H1 (cell line): ENCODE results near the gene MYBPC3. TPM values are rescaled to one million over a fixed set of nuclear protein-coding genes. Genes with fewer than 3 reads are reported as not detected.

ENCODE experiments used
- CTCF ChIA-PET: fragments of 300-600 bp; sonication (Branson Sonifier 250); formaldehyde crosslinking; loops from one replicate; lab custom pipeline; 2021; ENCODE audit not compliant: partially characterized antibody; lab: Charles Lee
- POLR2A ChIA-PET: fragments of 300-600 bp; sonication (Branson Sonifier 250); formaldehyde crosslinking; loops from one replicate; lab custom pipeline; 2021; ENCODE audit warnings: inconsistent platforms; ENCODE audit not compliant: partially characterized antibody; lab: Charles Lee
- DNase-seq, 2 experiments: peaks; one replicate each; pipeline versions ENCODE4 v3.0.0 to v3.0.0-alpha.2; 2010 to 2022; ENCODE audit warnings: low spot score in 2 of 2, low read depth in 1 of 2, mixed read lengths in 1 of 2
- FAIRE-seq: peaks from 2 replicates; lab custom pipeline; 2011; peaks lifted over from hg19 to GRCh38; lab: Jason Lieb, UNC
- H2AFZ ChIP-seq: 2 replicates; pipeline ENCODE4 v1.8.1; 2012; ENCODE audit warnings: low read length, inconsistent platforms
- H2AK5ac ChIP-seq: 2 replicates; pipeline ENCODE4 v1.6.1; 2013; ENCODE audit warnings: low read depth, low read length
- H2BK120ac ChIP-seq: replicated peaks from 2 replicates; pipeline ENCODE3; 2013; ENCODE audit warnings: low read depth, low read length, inconsistent platforms
- H2BK12ac ChIP-seq: 2 replicates; pipeline ENCODE4 v1.6.1; 2013; ENCODE audit warnings: low read depth, low read length
- H2BK15ac ChIP-seq: 2 replicates; pipeline ENCODE4 v1.6.1; 2013; ENCODE audit warnings: low read length
- H2BK20ac ChIP-seq: 2 replicates; pipeline ENCODE4 v1.6.1; 2013; ENCODE audit warnings: low read length
- H2BK5ac ChIP-seq: 2 replicates; pipeline ENCODE4 v1.6.1; 2013; ENCODE audit warnings: low read depth, low read length
- H3K14ac ChIP-seq: 2 replicates; pipeline ENCODE4 v1.6.1; 2013; ENCODE audit warnings: inconsistent platforms; ENCODE audit not compliant: insufficient read length
- H3K18ac ChIP-seq: 2 replicates; pipeline ENCODE4 v1.6.1; 2013; ENCODE audit warnings: low read length; ENCODE audit errors: extremely low read depth
- H3K23ac ChIP-seq: 2 replicates; pipeline ENCODE4 v1.6.1; 2013; ENCODE audit warnings: inconsistent platforms; ENCODE audit not compliant: insufficient read length
- H3K23me2 ChIP-seq: 2 replicates; pipeline ENCODE4 v1.6.1; 2013; ENCODE audit warnings: low read depth, low read length
- H3K27ac ChIP-seq: 2 replicates; pipeline ENCODE4 v1.6.1; 2011; ENCODE audit warnings: low read depth, low read length, inconsistent platforms
- H3K27me3 ChIP-seq, 4 experiments: replicated peaks in 1 of 4; 1 replicate in 1 of 4; 2 replicates in 3 of 4; pipeline versions ENCODE4 v1.6.1 to v1.8.1; 2011 to 2013; ENCODE audit warnings: low read length in 3 of 4, mild to moderate bottlenecking in 3 of 4, inconsistent platforms in 2 of 4, mixed read lengths in 2 of 4, moderate library complexity in 1 of 4; ENCODE audit not compliant: control insufficient read depth in 3 of 4, insufficient read depth in 3 of 4; ENCODE audit errors: extremely low read depth in 1 of 4
- H3K36me3 ChIP-seq, 4 experiments: 2 replicates each; pipeline versions ENCODE4 v1.6.1 to v1.8.1; 2011 to 2013; ENCODE audit warnings: mild to moderate bottlenecking in 4 of 4, low read length in 3 of 4, moderate library complexity in 2 of 4, control low read depth in 1 of 4, inconsistent platforms in 1 of 4; ENCODE audit not compliant: insufficient read depth in 4 of 4, control insufficient read depth in 2 of 4
- H3K4ac ChIP-seq: replicated peaks from 2 replicates; pipeline ENCODE3; 2013; ENCODE audit warnings: low read length, low read depth, mixed read lengths, inconsistent platforms; ENCODE audit not compliant: insufficient read length
- H3K4me1 ChIP-seq, 4 experiments: replicated peaks in 1 of 4; 1 replicate in 1 of 4; 2 replicates in 3 of 4; pipeline versions ENCODE4 v1.6.1 to v1.8.1; 2011 to 2013; ENCODE audit warnings: low read length in 3 of 4, inconsistent platforms in 2 of 4, mixed read lengths in 1 of 4; ENCODE audit not compliant: insufficient read depth in 4 of 4, control insufficient read depth in 3 of 4
- H3K4me2 ChIP-seq, 2 experiments: 2 replicates each; pipeline versions ENCODE4 v1.6.1 to v1.8.1; 2011 to 2013; ENCODE audit warnings: low read depth in 2 of 2, low read length in 2 of 2, control low read depth in 1 of 2, inconsistent platforms in 1 of 2, mild to moderate bottlenecking in 1 of 2; ENCODE audit not compliant: insufficient read depth in 1 of 2
- H3K4me3 ChIP-seq, 4 experiments: fragments of 200-600, 300-600 bp in 1 of 4; sonication (generic), shearing (Covaris generic), sonication (Bioruptor Twin) in 1 of 4; 2 replicates each; pipeline versions ENCODE4 v1.5.1 to v1.8.1; 2011 to 2016; ENCODE audit warnings: low read length in 4 of 4, low read depth in 3 of 4, control low read depth in 2 of 4, inconsistent platforms in 2 of 4, mild to moderate bottlenecking in 2 of 4, mixed read lengths in 1 of 4, moderate library complexity in 1 of 4; ENCODE audit not compliant: insufficient read depth in 2 of 4; ENCODE audit errors: extremely low read depth in 1 of 4
- H3K56ac ChIP-seq: replicated peaks from 2 replicates; pipeline ENCODE3; 2013; ENCODE audit warnings: low read depth, mild to moderate bottlenecking, mixed read lengths, low read length, inconsistent platforms; ENCODE audit not compliant: insufficient read length
- H3K79me1 ChIP-seq: 2 replicates; pipeline ENCODE4 v1.6.1; 2013; ENCODE audit warnings: low read depth, low read length, control low read depth
- H3K79me2 ChIP-seq, 2 experiments: 2 replicates each; pipeline versions ENCODE4 v1.6.1 to v1.8.1; 2012 to 2013; ENCODE audit warnings: low read length in 2 of 2, mild to moderate bottlenecking in 2 of 2, inconsistent platforms in 1 of 2; ENCODE audit not compliant: insufficient read depth in 2 of 2, control insufficient read depth in 1 of 2
- H3K9ac ChIP-seq, 4 experiments: replicated peaks in 1 of 4; 1 replicate in 1 of 4; 2 replicates in 3 of 4; pipeline versions ENCODE4 v1.6.1 to v1.8.1; 2011 to 2013; ENCODE audit warnings: low read depth in 3 of 4, low read length in 3 of 4, control low read depth in 2 of 4, mild to moderate bottlenecking in 2 of 4, moderate library complexity in 2 of 4, inconsistent platforms in 1 of 4; ENCODE audit errors: extremely low read depth in 1 of 4
- H3K9me3 ChIP-seq, 2 experiments: 2 replicates each; pipeline versions ENCODE4 v1.6.1 to v1.8.1; 2012 to 2013; ENCODE audit warnings: mild to moderate bottlenecking in 2 of 2, moderate library complexity in 2 of 2, control low read depth in 1 of 2, inconsistent platforms in 1 of 2, low read depth in 1 of 2, low read length in 1 of 2, mixed read lengths in 1 of 2; ENCODE audit not compliant: insufficient read depth in 2 of 2
- H4K20me1 ChIP-seq, 2 experiments: replicated peaks in 1 of 2; 2 replicates each; pipeline versions ENCODE3 to v1.8.1; 2011 to 2013; ENCODE audit warnings: inconsistent platforms in 2 of 2, low read length in 2 of 2, mild to moderate bottlenecking in 1 of 2; ENCODE audit not compliant: insufficient read depth in 2 of 2, control insufficient read depth in 1 of 2
- H4K5ac ChIP-seq: 2 replicates; pipeline ENCODE4 v1.6.1; 2013; ENCODE audit warnings: low read length, low read depth, mixed read lengths, inconsistent platforms; ENCODE audit not compliant: insufficient read length
- H4K8ac ChIP-seq: 2 replicates; pipeline ENCODE4 v1.8.0; 2013; ENCODE audit warnings: mild to moderate bottlenecking, moderate library complexity, low read length, inconsistent platforms; ENCODE audit not compliant: insufficient read depth; ENCODE audit errors: extremely low read depth
- H4K91ac ChIP-seq: replicated peaks from 2 replicates; pipeline ENCODE3; 2013; ENCODE audit warnings: low read length, mixed read lengths, inconsistent platforms; ENCODE audit not compliant: insufficient read length
- CEBPB ChIP-seq: IDR thresholded peaks from 2 replicates; pipeline ENCODE4 v1.6.1; 2012; ENCODE audit warnings: low read depth, low read length
- GABPA ChIP-seq: IDR thresholded peaks from 2 replicates; pipeline ENCODE4 v1.6.1; 2011; ENCODE audit warnings: mild to moderate bottlenecking, low read length, moderate library complexity, borderline replicate concordance; ENCODE audit not compliant: insufficient read depth
- HDAC2 ChIP-seq, 2 experiments: fragments of 300-600 bp in 1 of 2; sonication (generic) in 1 of 2; IDR thresholded peaks; 2 replicates each; pipeline ENCODE4 v1.6.1; 2011 to 2012; ENCODE audit warnings: low read depth in 2 of 2, low read length in 2 of 2, mild to moderate bottlenecking in 2 of 2, moderate library complexity in 2 of 2, borderline replicate concordance in 1 of 2, inconsistent platforms in 1 of 2
- HDAC6 ChIP-seq: IDR thresholded peaks from one replicate; pipeline ENCODE4 v1.7.1; 2012; ENCODE audit warnings: low read depth, mild to moderate bottlenecking, inconsistent platforms, low read length, moderate library complexity
- JUN ChIP-seq: IDR thresholded peaks from 2 replicates; pipeline ENCODE4 v1.6.1; 2011; ENCODE audit warnings: low read depth, mild to moderate bottlenecking, improper control_type of control experiment, low read length
- JUND ChIP-seq: IDR thresholded peaks from 2 replicates; pipeline ENCODE4 v1.6.1; 2011; ENCODE audit warnings: mild to moderate bottlenecking, improper control_type of control experiment, low read length
- KDM5A ChIP-seq: fragments of 200-600 bp; IDR thresholded peaks from 2 replicates; pipeline ENCODE4 v1.7.1; 2012; ENCODE audit warnings: mild to moderate bottlenecking, low read length, inconsistent platforms, mixed read lengths
- RAD21 ChIP-seq, 2 experiments: IDR thresholded peaks in 1 of 2; conservative IDR thresholded peaks in 1 of 2; 2 replicates each; pipeline ENCODE4 v1.6.1; 2011; ENCODE audit warnings: low read depth in 2 of 2, low read length in 2 of 2, improper control_type of control experiment in 1 of 2, inconsistent platforms in 1 of 2, mild to moderate bottlenecking in 1 of 2, moderate library complexity in 1 of 2
- SP1 ChIP-seq: IDR thresholded peaks from 2 replicates; pipeline ENCODE4 v1.6.1; 2011; ENCODE audit warnings: low read depth, low read length
- SP4 ChIP-seq: IDR thresholded peaks from 2 replicates; pipeline ENCODE4 v1.6.1; 2012; ENCODE audit warnings: low read length, inconsistent platforms
- TAF1 ChIP-seq: IDR thresholded peaks from 2 replicates; pipeline ENCODE4 v1.6.1; 2011; ENCODE audit warnings: mild to moderate bottlenecking, low read depth, low read length
- TBP ChIP-seq: IDR thresholded peaks from 2 replicates; pipeline ENCODE4 v1.6.1; 2011; ENCODE audit warnings: low read depth, low read length, improper control_type of control experiment
- TEAD4 ChIP-seq: IDR thresholded peaks from 2 replicates; pipeline ENCODE4 v1.6.1; 2012; ENCODE audit warnings: low read depth, low read length, inconsistent platforms, mixed read lengths
- WGBS, 2 experiments: shearing (Covaris generic) in 1 of 2; methylation state at CpG; one replicate each; pipeline versions ENCODE4 v1.1.6 to v1.1.7; 2013 to 2015; ENCODE audit warnings: low lambda C conversion rate in 2 of 2, mixed read lengths in 2 of 2, inconsistent platforms in 1 of 2, low coverage in 1 of 2, missing lambda C conversion rate in 1 of 2; ENCODE audit not compliant: insufficient replicate concordance in 2 of 2, insufficient coverage in 1 of 2, insufficient read length in 1 of 2; ENCODE audit errors: extremely low coverage in 1 of 2, missing lambda C conversion rate in 1 of 2; 5-methylcytosine and 5-hydroxymethylcytosine counted together
- polyA plus RNA-seq, 7 experiments: library from polyadenylated mRNA; depleted of rRNA in 3 of 7; stranded (reverse) in 5 of 7; unstranded in 2 of 7; fragments of >200 nt in 5 of 7; fragments of 200-250 nt in 2 of 7; gene quantifications; 1 replicate in 5 of 7; 2 replicates in 1 of 7; 4 replicates in 1 of 7; pipeline versions ENCODE4 v1.2.1 to v1.2.3, GENCODE V29; 2011 to 2013; ENCODE audit warnings: missing spikeins in 2 of 7, mixed read lengths in 2 of 7
- total RNA-seq: library from RNA; stranded (reverse); fragmentation: NEBNext Ultra II Directional; extraction: Animal tissue kit (Norgen Biotek cat#: 25700); gene quantifications from 2 replicates; pipeline ENCODE4 v1.2.1, GENCODE V29; 2021
- TF ChIP-seq, protein P1 (sequence below): IDR thresholded peaks from 2 replicates; pipeline ENCODE4 v1.6.1; 2012; ENCODE audit warnings: low read length, inconsistent platforms

The MYBPC3 gene
- total and polyA plus RNA-seq, 2 of the 8 experiments (the other 6 are each of a cell fraction or from before 2014, with no cell fraction given) = 0.05 TPM; not detected in 1

DNA sequence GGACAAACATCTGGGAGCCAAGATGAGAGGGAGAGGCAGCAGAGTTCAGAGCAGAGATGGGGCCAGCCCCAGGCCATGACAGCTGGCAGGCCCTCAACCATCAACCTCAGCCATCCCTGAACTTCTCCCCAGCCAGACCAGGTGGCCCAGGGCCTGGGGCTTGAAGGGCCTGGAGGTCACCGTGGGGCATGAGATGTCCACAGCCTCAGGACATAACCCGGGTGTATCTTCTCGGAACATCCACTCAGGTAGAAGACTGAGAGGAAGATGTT lies 43.5 kb upstream of the MYBPC3 start:
- Histone ChIP-seq H2BK20ac (no peak overlapping the region), H2BK15ac (no peak overlapping the region), H4K5ac (no peak overlapping the region), H3K56ac (no peak overlapping the region), H2BK5ac (no peak overlapping the region), H3K14ac (no peak overlapping the region), H2AK5ac (no peak overlapping the region), H3K79me1 (no peaks in the 10 kb centered on the region), H3K27ac (no peak overlapping the region), H3K79me2 (no peaks in the 10 kb centered on the region), H4K8ac (no peak overlapping the region), H3K4ac (no peak overlapping the region), H3K27me3 (no peaks in the 10 kb centered on the region), H3K4me3 (no peak overlapping the region), H3K4me1 (peaks cover 4 to 14% (median 9%) of the 10 kb centered on the region in 4 experiments), H2AFZ (no peak overlapping the region), H3K23me2 (peaks cover 6% of the 10 kb centered on the region; the same call in 1 of the 2 replicates), H4K20me1 (no peaks in the 10 kb centered on the region), H3K18ac (no peak overlapping the region), H4K91ac (no peak overlapping the region), H3K9me3 (no peaks in the 10 kb centered on the region), H3K4me2 (no peak overlapping the region), H2BK12ac (no peak overlapping the region), H3K36me3 (no peaks in the 10 kb centered on the region), H3K9ac (no peak overlapping the region), H2BK120ac (no peak overlapping the region), H3K23ac (no peak overlapping the region)
- FAIRE-seq (no peak), DNase-seq (no peak)
- WGBS, 2 experiments = 100% methylated on average over 3 of the region's 3 CpGs; no CpG with 5 or more reads in 1 of the 2 experiments
- ChIA-PET POLR2A (no interaction called here), CTCF (interaction anchor here (1.5 kb wide), 1 partner anchor 12 kb away, joined by 3 read pairs; no protein-coding TSS in a partner anchor)
- no peak for TF ChIP-seq TEAD4
- TF ChIP-seq KDM5A = no peak
- TF ChIP-seq CEBPB = no peak
- TF ChIP-seq HDAC2 (IDR thresholded peaks at IDR 0.05; ENCODE audit: borderline replicate concordance in 1 of 2, low read depth in 2 of 2, low read length in 2 of 2) = no peak
- TF ChIP-seq, protein P1, sequence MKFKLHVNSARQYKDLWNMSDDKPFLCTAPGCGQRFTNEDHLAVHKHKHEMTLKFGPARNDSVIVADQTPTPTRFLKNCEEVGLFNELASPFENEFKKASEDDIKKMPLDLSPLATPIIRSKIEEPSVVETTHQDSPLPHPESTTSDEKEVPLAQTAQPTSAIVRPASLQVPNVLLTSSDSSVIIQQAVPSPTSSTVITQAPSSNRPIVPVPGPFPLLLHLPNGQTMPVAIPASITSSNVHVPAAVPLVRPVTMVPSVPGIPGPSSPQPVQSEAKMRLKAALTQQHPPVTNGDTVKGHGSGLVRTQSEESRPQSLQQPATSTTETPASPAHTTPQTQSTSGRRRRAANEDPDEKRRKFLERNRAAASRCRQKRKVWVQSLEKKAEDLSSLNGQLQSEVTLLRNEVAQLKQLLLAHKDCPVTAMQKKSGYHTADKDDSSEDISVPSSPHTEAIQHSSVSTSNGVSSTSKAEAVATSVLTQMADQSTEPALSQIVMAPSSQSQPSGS = no peak
- no peak for TF ChIP-seq JUN
- TF ChIP-seq JUND = no peak
- TF ChIP-seq GABPA = no peak
- no peak for TF ChIP-seq SP1
- TF ChIP-seq TAF1 = no peak
- TF ChIP-seq HDAC6 = no peak
- no peak for TF ChIP-seq TBP
- TF ChIP-seq RAD21 (IDR thresholded peaks at IDR 0.05 in 1 of 2, conservative IDR thresholded peaks at IDR 0.05 in 1 of 2; ENCODE audit: low read depth in 2 of 2, low read length in 2 of 2) = no peak
- no peak for TF ChIP-seq SP4
